H1 (cell line): ENCODE data around the gene ALG2. TPM values are rescaled to one million over a fixed set of nuclear protein-coding genes. Genes with fewer than 3 reads are reported as not detected.

Experiments used
- CTCF ChIA-PET: fragments of 300-600 bp; sonication (Branson Sonifier 250); formaldehyde crosslinking; loops from one replicate; lab custom pipeline; 2021; ENCODE audit not compliant: partially characterized antibody; lab: Charles Lee
- POLR2A ChIA-PET: fragments of 300-600 bp; sonication (Branson Sonifier 250); formaldehyde crosslinking; loops from one replicate; lab custom pipeline; 2021; ENCODE audit warnings: inconsistent platforms; ENCODE audit not compliant: partially characterized antibody; lab: Charles Lee
- DNase-seq, 2 experiments: peaks; one replicate each; pipeline versions ENCODE4 v3.0.0 to v3.0.0-alpha.2; 2010 to 2022; ENCODE audit warnings: low spot score in 2 of 2, low read depth in 1 of 2, mixed read lengths in 1 of 2
- FAIRE-seq: peaks from 2 replicates; lab custom pipeline; 2011; peaks lifted over from hg19 to GRCh38; lab: Jason Lieb, UNC
- H2AFZ ChIP-seq: 2 replicates; pipeline ENCODE4 v1.8.1; 2012; ENCODE audit warnings: low read length, inconsistent platforms
- H2AK5ac ChIP-seq: 2 replicates; pipeline ENCODE4 v1.6.1; 2013; ENCODE audit warnings: low read depth, low read length
- H2BK120ac ChIP-seq: replicated peaks from 2 replicates; pipeline ENCODE3; 2013; ENCODE audit warnings: low read depth, low read length, inconsistent platforms
- H2BK12ac ChIP-seq: 2 replicates; pipeline ENCODE4 v1.6.1; 2013; ENCODE audit warnings: low read depth, low read length
- H2BK15ac ChIP-seq: 2 replicates; pipeline ENCODE4 v1.6.1; 2013; ENCODE audit warnings: low read length
- H2BK20ac ChIP-seq: 2 replicates; pipeline ENCODE4 v1.6.1; 2013; ENCODE audit warnings: low read length
- H2BK5ac ChIP-seq: 2 replicates; pipeline ENCODE4 v1.6.1; 2013; ENCODE audit warnings: low read depth, low read length
- H3K14ac ChIP-seq: 2 replicates; pipeline ENCODE4 v1.6.1; 2013; ENCODE audit warnings: inconsistent platforms; ENCODE audit not compliant: insufficient read length
- H3K18ac ChIP-seq: 2 replicates; pipeline ENCODE4 v1.6.1; 2013; ENCODE audit warnings: low read length; ENCODE audit errors: extremely low read depth
- H3K23ac ChIP-seq: 2 replicates; pipeline ENCODE4 v1.6.1; 2013; ENCODE audit warnings: inconsistent platforms; ENCODE audit not compliant: insufficient read length
- H3K23me2 ChIP-seq: 2 replicates; pipeline ENCODE4 v1.6.1; 2013; ENCODE audit warnings: low read depth, low read length
- H3K27ac ChIP-seq: 2 replicates; pipeline ENCODE4 v1.6.1; 2011; ENCODE audit warnings: low read depth, low read length, inconsistent platforms
- H3K27me3 ChIP-seq, 4 experiments: replicated peaks in 1 of 4; 1 replicate in 1 of 4; 2 replicates in 3 of 4; pipeline versions ENCODE4 v1.6.1 to v1.8.1; 2011 to 2013; ENCODE audit warnings: low read length in 3 of 4, mild to moderate bottlenecking in 3 of 4, inconsistent platforms in 2 of 4, mixed read lengths in 2 of 4, moderate library complexity in 1 of 4; ENCODE audit not compliant: control insufficient read depth in 3 of 4, insufficient read depth in 3 of 4; ENCODE audit errors: extremely low read depth in 1 of 4
- H3K36me3 ChIP-seq, 4 experiments: 2 replicates each; pipeline versions ENCODE4 v1.6.1 to v1.8.1; 2011 to 2013; ENCODE audit warnings: mild to moderate bottlenecking in 4 of 4, low read length in 3 of 4, moderate library complexity in 2 of 4, control low read depth in 1 of 4, inconsistent platforms in 1 of 4; ENCODE audit not compliant: insufficient read depth in 4 of 4, control insufficient read depth in 2 of 4
- H3K4ac ChIP-seq: replicated peaks from 2 replicates; pipeline ENCODE3; 2013; ENCODE audit warnings: low read length, low read depth, mixed read lengths, inconsistent platforms; ENCODE audit not compliant: insufficient read length
- H3K4me1 ChIP-seq, 4 experiments: replicated peaks in 1 of 4; 1 replicate in 1 of 4; 2 replicates in 3 of 4; pipeline versions ENCODE4 v1.6.1 to v1.8.1; 2011 to 2013; ENCODE audit warnings: low read length in 3 of 4, inconsistent platforms in 2 of 4, mixed read lengths in 1 of 4; ENCODE audit not compliant: insufficient read depth in 4 of 4, control insufficient read depth in 3 of 4
- H3K4me2 ChIP-seq, 2 experiments: 2 replicates each; pipeline versions ENCODE4 v1.6.1 to v1.8.1; 2011 to 2013; ENCODE audit warnings: low read depth in 2 of 2, low read length in 2 of 2, control low read depth in 1 of 2, inconsistent platforms in 1 of 2, mild to moderate bottlenecking in 1 of 2; ENCODE audit not compliant: insufficient read depth in 1 of 2
- H3K4me3 ChIP-seq, 4 experiments: fragments of 200-600, 300-600 bp in 1 of 4; sonication (generic), shearing (Covaris generic), sonication (Bioruptor Twin) in 1 of 4; 2 replicates each; pipeline versions ENCODE4 v1.5.1 to v1.8.1; 2011 to 2016; ENCODE audit warnings: low read length in 4 of 4, low read depth in 3 of 4, control low read depth in 2 of 4, inconsistent platforms in 2 of 4, mild to moderate bottlenecking in 2 of 4, mixed read lengths in 1 of 4, moderate library complexity in 1 of 4; ENCODE audit not compliant: insufficient read depth in 2 of 4; ENCODE audit errors: extremely low read depth in 1 of 4
- H3K56ac ChIP-seq: replicated peaks from 2 replicates; pipeline ENCODE3; 2013; ENCODE audit warnings: low read depth, mild to moderate bottlenecking, mixed read lengths, low read length, inconsistent platforms; ENCODE audit not compliant: insufficient read length
- H3K79me1 ChIP-seq: 2 replicates; pipeline ENCODE4 v1.6.1; 2013; ENCODE audit warnings: low read depth, low read length, control low read depth
- H3K79me2 ChIP-seq, 2 experiments: 2 replicates each; pipeline versions ENCODE4 v1.6.1 to v1.8.1; 2012 to 2013; ENCODE audit warnings: low read length in 2 of 2, mild to moderate bottlenecking in 2 of 2, inconsistent platforms in 1 of 2; ENCODE audit not compliant: insufficient read depth in 2 of 2, control insufficient read depth in 1 of 2
- H3K9ac ChIP-seq, 4 experiments: replicated peaks in 1 of 4; 1 replicate in 1 of 4; 2 replicates in 3 of 4; pipeline versions ENCODE4 v1.6.1 to v1.8.1; 2011 to 2013; ENCODE audit warnings: low read depth in 3 of 4, low read length in 3 of 4, control low read depth in 2 of 4, mild to moderate bottlenecking in 2 of 4, moderate library complexity in 2 of 4, inconsistent platforms in 1 of 4; ENCODE audit errors: extremely low read depth in 1 of 4
- H3K9me3 ChIP-seq, 2 experiments: 2 replicates each; pipeline versions ENCODE4 v1.6.1 to v1.8.1; 2012 to 2013; ENCODE audit warnings: mild to moderate bottlenecking in 2 of 2, moderate library complexity in 2 of 2, control low read depth in 1 of 2, inconsistent platforms in 1 of 2, low read depth in 1 of 2, low read length in 1 of 2, mixed read lengths in 1 of 2; ENCODE audit not compliant: insufficient read depth in 2 of 2
- H4K20me1 ChIP-seq, 2 experiments: replicated peaks in 1 of 2; 2 replicates each; pipeline versions ENCODE3 to v1.8.1; 2011 to 2013; ENCODE audit warnings: inconsistent platforms in 2 of 2, low read length in 2 of 2, mild to moderate bottlenecking in 1 of 2; ENCODE audit not compliant: insufficient read depth in 2 of 2, control insufficient read depth in 1 of 2
- H4K5ac ChIP-seq: 2 replicates; pipeline ENCODE4 v1.6.1; 2013; ENCODE audit warnings: low read length, low read depth, mixed read lengths, inconsistent platforms; ENCODE audit not compliant: insufficient read length
- H4K8ac ChIP-seq: 2 replicates; pipeline ENCODE4 v1.8.0; 2013; ENCODE audit warnings: mild to moderate bottlenecking, moderate library complexity, low read length, inconsistent platforms; ENCODE audit not compliant: insufficient read depth; ENCODE audit errors: extremely low read depth
- H4K91ac ChIP-seq: replicated peaks from 2 replicates; pipeline ENCODE3; 2013; ENCODE audit warnings: low read length, mixed read lengths, inconsistent platforms; ENCODE audit not compliant: insufficient read length
- CBX8 ChIP-seq: fragments of 300-800, 300-1000 bp; sonication (generic); IDR thresholded peaks from 2 replicates; pipeline ENCODE4 v1.7.1; 2016; ENCODE audit warnings: low read depth, low read length, borderline replicate concordance
- PHF8 ChIP-seq: fragments of 200-600 bp; sonication (generic); conservative IDR thresholded peaks from 2 replicates; pipeline ENCODE4 v1.7.1; 2012; ENCODE audit warnings: low read depth, mild to moderate bottlenecking, inconsistent platforms, low read length, moderate library complexity
- TEAD4 ChIP-seq: IDR thresholded peaks from 2 replicates; pipeline ENCODE4 v1.6.1; 2012; ENCODE audit warnings: low read depth, low read length, inconsistent platforms, mixed read lengths
- polyA plus RNA-seq, 7 experiments: library from polyadenylated mRNA; depleted of rRNA in 3 of 7; stranded (reverse) in 5 of 7; unstranded in 2 of 7; fragments of >200 nt in 5 of 7; fragments of 200-250 nt in 2 of 7; gene quantifications; 1 replicate in 5 of 7; 2 replicates in 1 of 7; 4 replicates in 1 of 7; pipeline versions ENCODE4 v1.2.1 to v1.2.3, GENCODE V29; 2011 to 2013; ENCODE audit warnings: missing spikeins in 2 of 7, mixed read lengths in 2 of 7
- total RNA-seq: library from RNA; stranded (reverse); fragmentation: NEBNext Ultra II Directional; extraction: Animal tissue kit (Norgen Biotek cat#: 25700); gene quantifications from 2 replicates; pipeline ENCODE4 v1.2.1, GENCODE V29; 2021

Gene ALG2
- total and polyA plus RNA-seq, 2 of the 8 experiments (the other 6 are each of a cell fraction or from before 2014, with no cell fraction given): 27.1 to 30.7 TPM

- H2BK15ac ChIP-seq: no peak overlapping the region
- no peak for FAIRE-seq
Observed at GRCh38 chr9:99235069-99235468, 13.3 kb upstream of the ALG2 start.

More at GRCh38 chr9:99235069-99235468, 13.3 kb upstream of the ALG2 start:
- no peak overlapping the region for H3K4ac ChIP-seq
- DNase-seq: no peak
- H2BK12ac ChIP-seq: no peak overlapping the region
- no peak overlapping the region for H3K9ac ChIP-seq
- no peak overlapping the region for H2BK120ac ChIP-seq
- H3K4me2 ChIP-seq: no peak overlapping the region
- no peak overlapping the region for H2AK5ac ChIP-seq
- H3K27me3 ChIP-seq: no peaks in the 10 kb centered on the region
- peaks cover 0 to 15% (median 1%) of the 10 kb centered on the region in 4 experiments; a peak in 4 of 8 replicates for H3K36me3 ChIP-seq
- H3K79me1 ChIP-seq: no peaks in the 10 kb centered on the region; the same call in 1 of the 2 replicates
- no peaks in the 10 kb centered on the region for H3K9me3 ChIP-seq
- no peak overlapping the region for H2AFZ ChIP-seq
- H3K4me3 ChIP-seq: no peak overlapping the region
- CTCF ChIA-PET: no interaction called here
- H2BK20ac ChIP-seq: no peak overlapping the region
- no peak overlapping the region for H4K8ac ChIP-seq
- no peak overlapping the region for H3K56ac ChIP-seq
- H3K4me1 ChIP-seq: no peaks in the 10 kb centered on the region
- H3K27ac ChIP-seq: no peak overlapping the region
- H2BK5ac ChIP-seq: no peak overlapping the region
- no peak overlapping the region for H4K91ac ChIP-seq
- H4K20me1 ChIP-seq: no peaks in the 10 kb centered on the region
- no peak overlapping the region for H3K18ac ChIP-seq
- H3K23me2 ChIP-seq: no peaks in the 10 kb centered on the region
- no peak overlapping the region for H4K5ac ChIP-seq
- H3K14ac ChIP-seq: no peak overlapping the region
- TF ChIP-seq TEAD4 (no peak), CBX8 (no peak), PHF8 (no peak)
- H3K23ac ChIP-seq: no peak overlapping the region
- POLR2A ChIA-PET: interaction anchor here (6.0 kb wide), 1 partner anchor 13 kb away, joined by 38 read pairs; the partner anchor contains the start of genes ALG2 and SEC61B
- H3K79me2 ChIP-seq: no peaks in the 10 kb centered on the region
